GM19324 (cell line): ENCODE results near the gene TMEM135.
"Not testable (repeated sequence)": the region's sequence is repeated elsewhere in the genome, so short reads cannot be mapped to it uniquely, and the experiment has no call there.

Experiments
- ATAC-seq: cut with Tn5 transposase; IDR thresholded peaks from one replicate; pipeline ENCODE4 v1.9.1; 2021; ENCODE audit warnings: mild to moderate bottlenecking, moderate library complexity; ENCODE audit not compliant: unreplicated experiment, low FRiP score

TMEM135 gene

DNA sequence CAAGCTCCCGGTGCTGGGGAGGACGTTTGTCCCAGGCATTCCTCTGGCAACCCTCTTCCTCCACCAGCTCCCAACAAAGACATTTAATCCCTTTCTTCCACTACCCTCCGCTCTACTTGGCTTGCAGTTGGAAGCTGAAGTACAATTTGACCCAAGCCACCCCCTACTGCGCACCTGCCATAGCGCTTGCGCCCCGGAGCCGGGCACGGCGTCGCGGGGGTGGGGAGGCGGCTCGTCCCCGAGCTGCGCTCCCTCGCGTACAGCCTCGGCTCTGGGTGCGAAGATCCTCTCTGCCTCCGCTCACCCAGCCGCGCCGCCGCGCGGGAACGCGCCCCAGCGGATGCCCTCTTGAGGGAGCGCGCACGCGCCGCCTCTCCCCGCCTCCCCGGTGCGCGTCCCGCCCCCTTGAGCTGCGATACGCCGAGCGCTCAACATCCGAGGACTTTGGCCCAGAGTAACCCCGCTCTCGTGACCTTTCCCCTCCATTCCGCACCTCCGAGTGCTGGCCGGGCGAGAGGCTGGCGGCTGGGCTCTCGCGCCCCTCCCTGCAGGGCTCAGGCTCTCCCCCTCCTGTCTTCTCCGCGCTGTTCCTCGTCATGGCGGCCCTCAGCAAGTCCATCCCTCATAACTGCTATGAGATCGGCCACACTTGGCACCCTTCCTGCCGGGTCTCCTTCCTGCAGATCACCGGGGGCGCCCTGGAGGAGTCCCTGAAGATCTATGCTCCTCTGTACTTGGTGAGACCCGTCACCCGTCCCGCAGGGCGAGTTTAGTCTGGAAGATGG lies at the start of gene TMEM135:
TMEM135 (plus strand) TSS at position 485 of the 785 bp plus-strand sequence; CDS start at position 597, 112 bp downstream.
- peak; percentile 100 for ATAC-seq

- ATAC-seq: no peak
Measured at GRCh38 chr11:86988351-86988881, 49.3 kb upstream of the TMEM135 start.

DNA sequence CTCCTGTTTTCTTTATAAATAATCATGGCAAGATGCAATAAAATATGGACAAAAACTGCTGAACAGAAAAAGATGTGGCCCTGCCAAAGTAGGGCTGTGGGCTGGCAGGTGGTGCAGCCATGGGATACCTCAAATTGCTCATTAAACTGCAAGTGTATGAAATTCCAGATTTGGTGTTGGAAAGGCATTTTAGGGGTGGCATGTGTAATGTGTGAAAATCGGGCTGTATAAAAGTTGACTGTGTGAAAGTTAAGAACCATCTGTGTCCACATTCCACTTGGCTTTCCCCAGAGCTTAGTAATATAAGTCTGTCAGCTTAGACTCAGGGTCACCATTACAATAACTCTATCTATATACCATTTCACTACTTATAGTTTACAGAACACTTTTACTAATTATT lies 47.7 kb upstream of the TMEM135 start:
- ATAC-seq: no peak

DNA sequence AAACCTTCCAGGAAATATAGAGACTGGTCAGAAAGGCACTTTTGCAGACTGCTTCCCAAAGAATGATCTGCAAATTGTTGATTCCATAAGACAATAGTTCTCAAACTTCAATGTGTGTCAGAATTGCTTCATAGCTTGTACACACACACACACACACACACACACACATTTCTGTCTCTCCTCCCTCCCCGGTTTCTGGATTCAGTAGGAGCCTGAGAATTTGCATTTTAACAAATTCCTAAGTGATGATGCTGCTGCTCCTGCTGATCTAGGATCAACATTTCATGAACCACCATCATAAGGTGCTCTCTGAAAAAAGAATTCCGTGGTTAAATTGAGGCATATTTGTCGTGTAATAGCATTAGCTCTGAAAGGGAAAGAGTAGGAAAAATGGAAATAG lies 47.2 kb upstream of the TMEM135 start:
- ATAC-seq: no peak

GRCh38 chr11:86991341-86991740 lies 46.4 kb upstream of the TMEM135 start:
- ATAC-seq: no peak

DNA sequence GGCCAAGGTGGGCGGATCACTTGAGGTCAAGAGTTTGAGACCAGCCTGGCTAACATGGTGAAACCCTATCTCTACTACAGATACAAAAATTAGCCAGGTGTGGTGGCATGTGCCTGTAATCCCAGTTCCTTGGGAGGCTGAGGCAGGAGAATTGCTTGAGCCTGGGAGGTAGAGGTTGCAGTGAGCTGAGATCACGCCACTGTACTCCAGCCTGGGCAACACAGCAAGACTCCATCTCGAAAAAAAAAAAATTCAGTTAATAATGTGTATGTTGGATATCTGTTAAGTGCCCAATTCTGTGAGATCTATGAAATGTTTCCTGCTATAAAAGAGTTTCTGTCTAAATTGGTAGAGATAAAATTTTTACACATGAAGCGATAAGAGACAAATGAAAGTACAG lies 45.4 kb upstream of the TMEM135 start:
- not testable (repeated sequence) for ATAC-seq

DNA sequence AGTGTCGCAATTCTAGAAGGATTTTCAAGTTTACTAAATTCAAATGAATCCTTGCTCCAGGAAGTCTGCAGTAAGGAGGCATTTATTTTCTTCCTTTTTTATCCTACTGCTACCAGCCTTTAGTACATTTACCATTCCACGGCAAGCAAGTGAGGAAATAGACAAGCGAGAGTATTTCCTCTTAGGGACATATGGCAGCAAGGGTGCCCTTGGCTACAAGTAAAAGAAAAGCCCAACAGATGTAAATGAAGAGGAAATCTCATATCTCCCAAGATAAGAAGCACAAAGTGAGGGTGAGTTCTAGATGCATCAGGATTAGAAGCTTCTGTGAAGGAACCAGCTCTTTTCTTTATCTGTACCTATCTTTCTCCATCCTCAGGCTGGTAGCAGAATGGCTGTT lies 44.7 kb upstream of the TMEM135 start:
- no peak for ATAC-seq

GRCh38 chr11:86996953-86997570 lies 40.7 kb upstream of the TMEM135 start:
- ATAC-seq: no peak

DNA sequence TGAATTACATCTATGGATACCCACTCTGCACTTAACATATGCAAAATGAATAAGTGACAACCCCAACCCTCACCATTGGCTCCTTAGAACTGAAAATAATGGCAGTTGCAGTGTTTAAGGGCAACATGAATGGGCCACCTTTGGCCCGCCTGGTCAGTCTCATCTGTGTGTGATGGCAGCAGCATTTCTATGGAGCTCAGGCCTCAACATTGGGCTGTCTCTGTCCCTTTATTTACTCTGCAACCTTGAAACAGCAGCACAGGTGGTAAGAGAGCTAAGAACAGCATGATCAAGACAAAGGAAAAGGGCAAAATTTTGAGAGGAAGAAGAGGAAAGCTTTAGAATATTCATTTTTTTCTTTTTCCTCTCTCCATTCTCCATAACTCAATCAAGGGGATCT lies 38.3 kb upstream of the TMEM135 start:
- no peak for ATAC-seq

DNA sequence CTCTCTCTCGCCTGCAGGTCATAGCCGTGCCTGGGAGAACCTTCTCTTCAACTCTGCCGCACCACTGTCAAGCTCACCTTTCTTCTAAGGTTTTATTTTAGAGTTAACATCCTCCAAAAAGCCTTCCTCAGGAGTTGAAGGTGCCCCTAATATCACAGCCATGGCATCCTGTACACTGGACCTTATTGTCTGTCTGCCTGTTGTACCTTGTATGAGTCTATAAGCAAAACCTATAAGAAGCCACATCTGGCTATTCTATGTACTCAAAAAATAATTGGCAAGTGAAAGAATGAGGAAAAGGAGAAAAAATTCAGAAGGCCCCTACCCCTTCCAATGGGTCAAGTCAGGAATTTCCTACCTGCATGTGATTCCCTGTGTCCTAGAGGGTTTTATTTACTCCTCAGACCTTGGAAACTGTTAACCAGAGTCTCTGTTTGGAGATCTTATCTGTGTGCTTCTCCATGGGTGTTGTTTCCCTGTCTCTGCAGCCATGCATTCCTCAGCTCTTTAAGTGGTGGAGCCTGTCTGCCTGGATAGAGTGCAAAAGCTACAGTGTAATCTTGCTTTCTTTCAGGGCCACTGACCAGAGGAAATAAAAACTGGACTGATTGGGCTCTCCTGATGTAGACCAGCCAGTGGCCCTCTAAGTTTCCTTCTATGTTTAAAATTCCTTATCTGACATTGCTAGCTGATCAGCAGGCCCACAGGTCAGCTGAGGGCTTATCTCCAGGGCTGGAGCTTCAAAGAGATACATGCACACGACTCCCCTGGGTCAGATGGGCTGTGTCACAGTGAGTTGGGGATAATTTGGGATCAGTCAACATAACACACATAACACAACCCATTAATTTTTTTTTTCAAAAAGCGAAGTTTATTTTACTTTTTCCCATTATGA lies 37.6 kb upstream of the TMEM135 start:
- ATAC-seq: no peak

- ATAC-seq: no peak
Measured at GRCh38 chr11:87002918-87003317, 34.8 kb upstream of the TMEM135 start.

GRCh38 chr11:87004281-87004680 lies 33.5 kb upstream of the TMEM135 start:
- ATAC-seq: not testable (repeated sequence)

DNA sequence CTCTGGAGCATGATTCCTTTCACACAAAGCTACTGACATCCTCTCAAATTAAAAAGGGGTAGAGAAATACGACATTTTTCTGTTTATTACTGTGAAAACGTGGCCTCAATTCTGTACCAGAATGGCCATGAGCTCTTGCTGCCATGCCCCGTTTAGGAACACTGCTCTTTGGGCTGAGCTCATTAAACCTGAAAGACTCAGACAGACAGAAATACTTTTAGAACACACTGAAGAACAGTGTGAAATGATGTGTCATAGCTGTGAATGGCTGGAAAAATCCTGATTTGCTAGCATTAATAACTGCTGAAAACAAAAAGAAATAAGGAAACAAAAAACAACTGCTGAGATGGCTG lies 32.2 kb upstream of the TMEM135 start:
- no peak for ATAC-seq

DNA sequence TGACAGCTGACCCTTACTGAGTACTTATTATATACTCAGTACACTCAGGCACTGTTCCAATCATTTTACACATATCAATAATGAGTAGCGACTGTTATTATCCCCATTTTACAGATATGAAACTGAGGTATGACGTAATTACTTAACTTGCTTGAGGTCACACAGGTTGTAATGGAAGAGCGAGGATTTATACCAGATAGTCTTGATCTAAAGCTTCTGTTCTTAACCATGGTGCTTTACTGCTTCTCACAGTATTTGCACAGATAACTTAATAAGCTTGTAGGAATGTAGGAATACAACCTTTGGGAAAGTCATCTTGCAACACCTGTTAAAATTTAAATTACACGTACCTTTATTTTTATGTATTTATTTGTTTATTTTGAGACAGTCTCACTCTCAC lies 31.7 kb upstream of the TMEM135 start:
- ATAC-seq: no peak

- no peak for ATAC-seq
Measured at GRCh38 chr11:87007963-87008362, 29.8 kb upstream of the TMEM135 start.

GRCh38 chr11:87012089-87012488 lies 25.6 kb upstream of the TMEM135 start:
- no peak for ATAC-seq

- no peak for ATAC-seq
Measured at GRCh38 chr11:87012673-87013072, 25.1 kb upstream of the TMEM135 start.

GRCh38 chr11:87013912-87014825 lies 23.6 kb upstream of the TMEM135 start:
- no peak for ATAC-seq

- ATAC-seq: no peak
Measured at GRCh38 chr11:87015645-87016044, 22.1 kb upstream of the TMEM135 start.
